GM21619 (cell line): ENCODE measurements around the gene LRP1.

Experiments used
- ATAC-seq: cut with Tn5 transposase; IDR thresholded peaks from one replicate; pipeline ENCODE4 v1.9.1; 2021; ENCODE audit not compliant: unreplicated experiment

Gene LRP1

DNA sequence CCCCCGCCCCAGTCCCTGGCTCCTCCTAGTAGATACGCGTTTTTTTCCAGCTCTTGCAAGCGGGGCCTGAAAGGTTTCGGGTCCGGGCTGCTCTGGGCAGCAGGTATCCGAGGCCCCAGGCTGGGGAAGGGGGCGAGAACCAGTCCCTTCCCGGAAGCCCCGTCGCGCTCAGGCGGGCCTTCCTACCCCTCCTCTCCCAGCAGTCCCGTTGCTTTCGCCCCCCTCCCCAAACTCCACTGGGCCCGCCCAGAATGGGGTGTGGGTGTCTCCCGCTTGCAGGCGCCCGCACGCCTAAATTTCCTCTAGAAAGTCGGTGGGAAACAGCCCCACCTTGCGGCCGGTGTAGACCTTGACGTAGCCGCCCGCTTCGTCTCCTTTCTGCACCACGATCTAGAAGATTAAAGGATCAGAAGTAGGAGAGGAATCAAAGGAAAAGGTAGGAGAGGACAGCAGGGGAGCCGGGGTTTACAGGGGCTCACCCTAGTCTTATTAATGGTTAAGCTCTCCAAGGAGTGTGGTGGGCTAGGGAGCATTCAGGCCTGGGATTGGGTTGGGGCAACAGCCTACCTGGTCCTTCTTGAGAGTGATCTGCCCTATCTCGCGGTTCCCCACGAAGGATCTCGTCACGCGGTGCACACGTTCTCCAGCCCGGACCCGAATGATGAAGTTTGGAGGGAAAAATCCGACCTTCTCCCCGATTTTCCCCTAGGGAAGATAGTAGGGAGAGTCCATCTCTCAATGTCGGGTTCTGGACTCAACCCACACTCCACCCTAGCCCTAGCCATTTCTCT, 115.4 kb downstream of the LRP1 start:
- no peak for ATAC-seq

DNA sequence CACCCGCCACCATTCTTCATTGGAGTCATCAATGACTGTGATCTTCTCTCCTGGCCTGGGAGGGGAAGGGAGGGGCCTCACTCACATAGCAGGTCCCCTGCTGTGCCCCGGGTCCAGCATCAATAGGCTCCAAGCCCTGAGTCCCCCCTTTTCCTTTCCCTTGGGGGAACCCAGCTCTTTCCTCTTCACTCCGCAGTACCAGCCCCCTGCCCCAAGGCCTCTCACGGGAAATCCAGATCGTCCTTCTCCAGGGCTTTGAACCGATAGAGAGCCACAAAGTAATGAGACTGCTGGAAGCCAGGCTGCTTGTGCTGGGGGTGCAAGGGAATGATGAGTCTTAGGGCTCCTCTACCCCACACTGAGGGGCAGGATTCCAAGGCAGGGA, 116.0 kb downstream of the LRP1 start:
- ATAC-seq: no peak

DNA sequence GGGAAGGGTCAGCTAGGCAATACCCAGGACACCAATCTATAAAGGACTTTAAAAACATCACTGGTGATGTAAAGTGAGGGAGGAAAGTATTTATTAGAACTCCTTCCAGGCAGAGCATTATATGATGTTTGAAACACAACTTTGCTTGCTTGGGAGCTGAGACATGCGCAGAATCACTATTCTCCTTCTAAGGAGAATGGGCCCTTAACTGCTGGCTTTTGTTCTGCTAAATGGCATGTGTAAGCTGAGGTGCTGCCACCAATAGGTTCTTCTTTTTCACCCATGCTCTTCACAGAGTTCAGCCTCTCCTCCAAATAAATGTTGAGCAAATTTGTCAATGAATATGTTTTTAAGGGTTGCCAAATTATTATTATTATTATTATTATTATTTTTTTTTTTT, 118.8 kb downstream of the LRP1 start:
- ATAC-seq: no peak

DNA sequence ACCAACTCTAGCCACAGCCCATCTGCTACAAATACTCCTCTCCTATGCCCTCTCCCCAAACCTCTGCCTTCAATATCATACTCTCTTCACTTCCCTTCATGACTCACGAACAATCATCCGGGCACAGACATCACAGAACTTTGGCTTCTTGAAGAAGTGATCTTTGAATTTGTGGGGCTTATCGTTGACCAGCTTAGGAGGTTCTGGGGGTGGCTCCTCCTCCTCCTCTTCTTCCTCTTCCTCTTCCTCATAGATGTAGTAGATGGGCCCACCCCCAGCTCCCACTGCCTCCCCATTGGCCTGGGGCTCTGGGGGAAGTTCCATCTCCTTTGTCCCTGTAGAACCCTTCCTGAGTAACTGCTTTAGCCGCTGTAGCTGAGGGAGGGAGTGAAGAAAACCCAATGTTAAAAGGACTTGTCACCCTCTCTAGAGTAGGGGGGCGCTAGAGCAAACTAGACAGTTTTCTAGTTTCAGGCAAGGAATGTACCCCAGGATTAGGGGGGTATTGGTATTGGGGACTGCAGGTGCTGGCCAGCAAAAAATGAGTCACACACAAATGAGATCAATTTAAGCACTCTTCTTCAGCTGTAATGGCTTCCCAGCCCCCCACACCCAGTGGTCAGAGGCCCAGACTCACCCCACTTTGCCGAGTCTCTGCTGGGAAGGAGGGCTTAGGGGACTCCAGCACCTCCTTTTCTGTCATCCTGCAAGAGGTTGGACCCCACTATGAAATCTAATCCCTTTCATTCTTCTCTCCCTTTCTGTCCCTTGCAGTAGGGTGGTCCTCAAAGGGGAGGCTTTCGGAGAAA, 120.9 kb downstream of the LRP1 start:
- no peak for ATAC-seq

DNA sequence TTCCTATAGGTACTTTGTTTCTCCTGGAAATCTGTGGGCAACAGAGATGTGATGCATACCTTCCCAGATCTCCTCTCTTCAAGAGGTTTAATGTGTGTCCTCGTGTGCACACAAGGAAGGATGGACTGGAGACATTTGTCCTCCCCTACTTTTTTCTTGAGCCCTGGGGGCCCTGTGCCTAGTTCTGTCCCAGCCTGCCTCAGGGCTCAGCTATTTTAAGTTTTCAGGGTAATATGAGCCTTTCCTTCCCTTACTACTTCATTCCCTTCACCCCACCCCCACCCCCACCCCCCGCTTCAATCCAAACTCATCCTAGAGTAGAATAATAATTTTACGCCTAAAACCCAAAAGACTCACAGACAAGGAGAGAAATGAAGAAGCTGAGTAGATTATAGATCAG, 122.3 kb downstream of the LRP1 start:
- ATAC-seq: no peak

DNA sequence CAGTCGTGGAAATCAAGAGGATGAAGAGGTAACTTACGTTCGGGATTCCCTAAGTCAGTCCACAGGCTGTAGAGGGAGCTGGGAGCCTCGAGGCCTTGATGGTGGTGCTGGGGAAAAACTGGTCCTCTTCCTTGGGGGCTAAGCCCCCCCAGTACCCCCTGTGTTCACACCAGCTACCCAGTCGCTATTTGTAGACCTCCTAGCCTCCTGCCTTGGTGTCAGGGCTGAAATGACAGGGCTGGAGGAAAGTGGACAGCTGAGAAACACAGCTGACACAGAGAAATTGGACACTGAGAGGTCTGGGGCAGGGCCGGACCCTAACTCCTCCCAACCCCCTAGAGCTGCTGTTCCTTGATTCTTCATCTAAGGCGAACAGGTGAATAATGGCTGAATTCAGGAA, 122.7 kb downstream of the LRP1 start, which contains the start of gene STAC3:
Gene STAC3 (minus strand): TSS at position 232 of the 400 bp plus-strand sequence. CDS start 1,551 bp downstream, outside the sequence.
- no peak for ATAC-seq

DNA sequence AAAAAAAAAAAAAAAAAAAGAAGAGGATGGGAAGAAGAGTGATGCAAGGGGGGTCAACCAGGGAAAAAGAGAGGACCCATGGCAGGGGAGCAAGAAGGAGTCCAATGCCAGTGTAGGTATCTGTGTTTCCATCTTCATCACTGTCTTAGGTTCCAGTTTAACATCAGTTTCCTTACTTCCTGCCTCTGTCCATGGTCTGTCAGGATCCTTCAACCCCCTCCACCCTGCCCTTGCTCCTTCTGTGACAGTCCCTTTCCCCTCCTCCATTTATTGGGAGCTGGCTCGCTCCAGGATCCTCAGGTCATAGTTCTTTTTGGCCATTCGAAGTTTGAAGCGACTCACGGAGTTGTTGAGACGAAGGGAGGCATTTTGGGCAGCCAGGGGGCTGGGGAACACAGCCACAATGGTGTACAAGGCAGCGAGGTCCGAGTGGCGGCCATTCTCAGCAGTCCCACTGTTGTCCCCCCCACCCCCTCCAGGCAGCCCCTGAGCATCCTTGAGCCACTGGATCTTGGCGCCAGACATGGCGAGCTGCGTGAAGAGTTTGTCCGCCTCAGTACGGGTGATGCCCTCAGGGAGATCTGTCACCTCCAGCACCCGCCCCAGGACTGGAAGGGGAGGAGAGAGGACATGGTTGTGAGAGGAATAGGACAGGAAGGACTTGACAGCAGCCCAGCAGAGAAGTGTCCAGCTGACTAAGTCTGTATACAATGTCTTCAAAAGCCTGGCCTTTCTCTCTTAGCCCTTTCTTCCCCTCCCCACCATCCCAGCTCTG, 126.4 kb downstream of the LRP1 start:
- ATAC-seq: no peak

DNA sequence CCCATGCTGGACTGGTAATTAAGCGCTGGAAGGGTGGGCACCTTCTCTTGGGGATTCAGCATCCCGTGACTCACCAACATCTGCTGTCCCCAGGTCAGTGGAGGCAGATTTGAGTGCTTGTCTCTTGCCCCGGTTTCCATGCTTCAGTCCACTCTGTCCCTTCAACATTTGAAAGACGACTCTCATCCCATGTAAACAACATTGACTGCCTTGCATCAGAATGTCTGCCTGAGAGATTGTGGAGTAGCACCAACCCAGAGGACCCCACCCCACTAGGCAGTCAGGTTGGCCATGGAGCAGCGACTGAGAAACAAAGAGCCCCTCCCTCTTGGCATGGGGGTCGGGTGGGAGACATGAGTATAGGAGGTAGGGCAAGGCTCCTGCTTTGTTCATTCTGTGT, 127.6 kb downstream of the LRP1 start:
- ATAC-seq: no peak

DNA sequence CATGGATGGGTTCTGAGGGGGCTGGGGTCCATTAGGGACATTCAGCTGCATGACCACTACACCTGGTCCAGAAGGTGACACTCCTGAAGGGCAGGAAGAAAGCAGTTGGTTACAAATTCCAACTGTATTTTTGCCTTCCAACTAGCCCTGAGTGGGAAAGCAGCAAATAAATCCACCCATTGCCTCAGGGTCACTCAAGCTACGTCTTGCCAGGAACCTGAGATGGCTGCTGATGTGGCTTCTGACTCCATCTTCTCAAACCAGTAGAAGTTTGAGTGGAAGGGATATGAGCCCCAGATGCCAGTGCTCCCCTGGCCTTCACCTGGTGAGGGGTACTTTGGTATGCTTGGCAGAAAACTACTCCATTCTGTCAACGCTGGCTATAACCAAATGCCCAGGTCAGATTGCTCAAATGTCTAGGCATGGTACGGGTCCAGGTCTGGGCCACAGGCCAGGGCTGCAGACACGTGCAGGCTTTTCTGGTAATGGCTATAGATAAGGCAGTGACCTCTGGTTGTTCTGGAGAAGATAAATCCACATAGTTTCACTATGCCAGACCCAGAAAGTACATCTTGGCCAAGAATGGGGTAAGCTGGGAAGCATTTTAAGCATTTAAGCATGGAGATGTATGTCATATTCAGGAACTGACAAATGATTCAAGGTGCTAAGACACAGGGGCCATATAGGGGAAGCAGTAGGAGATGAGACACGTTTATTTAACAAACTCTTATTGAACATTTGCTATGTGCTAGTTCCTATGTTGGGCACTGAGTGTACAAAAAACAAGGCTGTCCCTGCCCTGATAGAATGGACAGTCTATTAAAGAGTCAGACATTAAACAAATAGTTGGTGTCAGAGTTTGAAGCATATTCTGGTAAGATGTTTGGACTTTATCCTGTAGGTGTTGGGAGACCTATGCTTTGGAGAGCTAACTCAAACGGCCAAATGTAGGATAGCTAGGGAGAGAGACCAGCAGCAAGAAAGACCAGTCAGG, 131.0 kb downstream of the LRP1 start:
- ATAC-seq: no peak

DNA sequence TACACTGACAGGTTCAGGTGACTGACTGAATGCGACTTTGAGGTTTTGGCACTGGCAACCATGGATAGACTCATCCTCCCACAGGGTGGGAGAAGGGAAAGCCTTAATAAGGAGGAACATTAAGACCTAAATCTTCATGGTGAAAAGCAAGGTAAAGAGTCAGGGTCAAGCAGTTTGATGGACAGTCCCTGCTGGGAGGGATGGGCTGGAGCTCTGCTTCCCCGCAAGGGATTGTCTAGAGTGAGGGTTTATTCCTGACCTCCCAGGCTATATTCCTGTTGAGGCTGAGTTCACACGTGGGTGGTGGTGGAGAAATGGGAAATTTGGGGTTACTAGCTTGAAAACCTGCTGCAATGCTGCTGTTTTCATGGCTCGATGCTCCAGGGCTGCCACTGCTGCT, 132.1 kb downstream of the LRP1 start:
- no peak for ATAC-seq

DNA sequence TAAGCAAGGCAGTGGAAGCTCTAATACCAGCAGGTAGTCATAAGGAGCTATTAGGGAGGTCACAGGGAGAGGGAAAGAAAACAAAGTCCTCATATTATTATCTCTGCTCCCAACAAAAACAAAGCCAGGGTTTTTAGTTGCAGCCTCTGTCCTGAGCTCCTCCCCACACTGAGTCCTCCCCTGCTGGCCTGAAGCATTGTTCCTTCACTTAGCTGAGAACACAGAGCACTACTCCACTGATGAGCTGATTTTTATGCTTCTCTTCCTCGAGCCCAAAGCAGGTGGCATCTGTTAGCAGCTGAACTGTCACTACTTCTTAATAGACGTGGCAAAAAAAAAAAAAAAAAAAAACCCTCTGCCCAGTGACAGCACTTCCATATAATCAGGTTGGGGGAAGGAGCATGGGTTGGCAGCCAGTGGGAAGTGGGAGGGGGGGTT, 133.2 kb downstream of the LRP1 start:
- ATAC-seq: no peak

DNA sequence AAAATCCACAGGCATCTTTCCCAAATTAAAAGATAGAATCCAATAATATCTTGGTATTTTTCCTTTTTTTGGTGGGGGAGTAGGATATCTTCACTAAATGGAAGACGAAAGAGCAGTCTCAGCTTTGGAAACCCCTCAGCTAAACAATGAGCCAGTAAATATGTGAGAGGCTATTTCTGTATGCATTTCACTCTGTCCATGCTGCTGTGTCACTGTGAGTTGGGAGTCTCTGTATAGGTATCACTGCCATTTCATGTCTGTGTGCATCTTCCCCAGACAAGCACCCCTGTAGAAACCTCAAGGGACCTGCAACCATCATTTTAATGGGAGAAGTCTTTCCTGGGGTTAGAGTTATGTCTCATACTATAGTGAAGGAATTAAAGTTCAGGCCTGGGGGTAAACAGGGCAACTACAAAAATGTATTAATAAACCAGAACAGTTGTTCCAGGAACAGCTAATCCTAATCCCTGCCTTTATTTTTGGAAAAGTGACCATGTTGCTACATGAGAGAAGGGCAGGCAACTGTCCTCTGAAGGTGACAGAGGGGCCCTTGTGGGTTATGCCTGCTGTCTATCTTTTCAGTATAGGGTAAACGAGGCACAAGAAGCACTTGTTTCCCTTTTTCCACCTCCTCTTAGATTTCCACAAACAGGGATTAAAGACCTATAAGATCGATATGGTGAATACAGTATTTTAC, 134.0 kb downstream of the LRP1 start:
- no peak for ATAC-seq
